Left lung (tissue), 10 donors: ENCODE measurements around the gene RGS7. TPM values are rescaled to one million over a fixed set of nuclear protein-coding genes. Genes with fewer than 3 reads are reported as not detected.
A peak's percentile ranks its signal among the peaks of the same experiment; 100 is the strongest.

Experiments
- ATAC-seq: fragments of 200-7000 bp; cut with Tn5 transposase; one replicate; pipeline ENCODE4 v1.9.1; 2020; ENCODE audit warnings: moderate library complexity
- DNase-seq, 4 donors: peaks; one replicate each; pipeline ENCODE4 v3.0.0-alpha.2; 2013 to 2020
- H3K27ac ChIP-seq, 2 donors: fragments of 200-600 bp; sonication (generic) in 1 of 2; one replicate each; pipeline versions ENCODE4 v1.5.0 to v1.8.0; 2020 to 2021
- H3K27me3 ChIP-seq, 2 donors: fragments of 200-600 bp; sonication (generic) in 1 of 2; one replicate each; pipeline versions ENCODE4 v1.5.0 to v1.8.0; 2020 to 2021
- H3K36me3 ChIP-seq, 2 donors: fragments of 200-600 bp; sonication (generic) in 1 of 2; one replicate each; pipeline versions ENCODE4 v1.5.0 to v1.8.0; 2020 to 2021
- H3K4me1 ChIP-seq, 2 donors: fragments of 200-600 bp; one replicate each; pipeline ENCODE4 v1.8.0; 2021
- H3K4me3 ChIP-seq, 2 donors: fragments of 200-600 bp; sonication (generic) in 1 of 2; one replicate each; pipeline versions ENCODE4 v1.5.0 to v1.8.0; 2020 to 2021; ENCODE audit warnings: mild to moderate bottlenecking in 1 of 2
- H3K9me3 ChIP-seq, 2 donors: fragments of 200-600 bp; sonication (generic) in 1 of 2; one replicate each; pipeline versions ENCODE4 v1.5.0 to v1.8.0; 2020 to 2021
- CTCF ChIP-seq, 2 donors: fragments of 200-600 bp; sonication (generic) in 1 of 2; IDR thresholded peaks; one replicate each; pipeline versions ENCODE4 v1.5.0 to v1.8.0; 2021; ENCODE audit warnings: antibody characterized with exemption in 2 of 2
- intact Hi-C, 2 donors: fragments of 100-400 bp; cut with DNase I; formaldehyde crosslinking; loops; one replicate each; pipeline versions ENCODE4 v1.11.2 to v1.14.2; 2022
- polyA plus RNA-seq, 6 donors: library from polyadenylated mRNA; unstranded; fragments of 120-200 nt; gene quantifications; one replicate each; pipeline ENCODE4 v1.2.1, GENCODE V29; 2013; ENCODE audit not compliant: insufficient read length in 6 of 6
- total RNA-seq, 2 donors: library from RNA; stranded (reverse); fragmentation: NEBNext Ultra II Directional; extraction: Animal tissue kit (Norgen Biotek cat#: 25700); gene quantifications; one replicate each; pipeline ENCODE4 v1.2.1, GENCODE V29; 2021
- donor health status: DM: no; HTN: yes; CAD: no.
- donor health status: DM: no; HTN: no; CAD: no.

Gene RGS7
- total and polyA plus RNA-seq, 8 donors: 0.11 to 0.43 (median 0.30) TPM; not detected in 2

GRCh38 chr1:241274693-241275092, 82.3 kb downstream of the RGS7 start:
- no peak for TF ChIP-seq CTCF (IDR thresholded peaks at IDR 0.05)
- no peak overlapping the region for H3K27ac ChIP-seq
- H3K4me3 ChIP-seq: no peak overlapping the region
- no peaks in the 10 kb centered on the region for H3K36me3 ChIP-seq
- H3K4me1 ChIP-seq: no peaks in the 10 kb centered on the region
- no peak for DNase-seq
- H3K9me3 ChIP-seq: peaks cover 0 to 39% of the 10 kb centered on the region in 2 donors
- no peaks in the 10 kb centered on the region for H3K27me3 ChIP-seq
- ATAC-seq: no peak
- intact Hi-C loops: no loop called here

GRCh38 chr1:241272828-241273227, 84.2 kb downstream of the RGS7 start:
- peaks cover 0 to 39% of the 10 kb centered on the region in 2 donors for H3K9me3 ChIP-seq
- TF ChIP-seq CTCF (IDR thresholded peaks at IDR 0.05): no peak
- no peak for DNase-seq
- H3K27me3 ChIP-seq: no peaks in the 10 kb centered on the region
- H3K36me3 ChIP-seq: no peaks in the 10 kb centered on the region
- no peak for ATAC-seq
- intact Hi-C loops: no loop called here
- H3K4me3 ChIP-seq: no peak overlapping the region
- no peaks in the 10 kb centered on the region for H3K4me1 ChIP-seq
- H3K27ac ChIP-seq: no peak overlapping the region

GRCh38 chr1:241271427-241271826, 85.6 kb downstream of the RGS7 start:
- ATAC-seq (peak; percentile 94), DNase-seq (peak in 1 of 4 donors; percentile 37)
- intact Hi-C loops: no loop called here

GRCh38 chr1:241270016-241270415, 87.0 kb downstream of the RGS7 start:
- no peak overlapping the region for H3K4me3 ChIP-seq
- H3K27ac ChIP-seq: no peak overlapping the region
- H3K36me3 ChIP-seq: no peaks in the 10 kb centered on the region
- no peaks in the 10 kb centered on the region for H3K4me1 ChIP-seq
- intact Hi-C loops: no loop called here
- peaks cover 0 to 37% of the 10 kb centered on the region in 2 donors for H3K9me3 ChIP-seq
- no peak for TF ChIP-seq CTCF (IDR thresholded peaks at IDR 0.05)
- no peak for ATAC-seq
- no peak for DNase-seq
- H3K27me3 ChIP-seq: no peaks in the 10 kb centered on the region

More at GRCh38 chr1:241271427-241271826, 85.6 kb downstream of the RGS7 start:
- Histone ChIP-seq H3K9me3 (peaks cover 0 to 39% of the 10 kb centered on the region in 2 donors), H3K4me3 (no peak overlapping the region), H3K27ac (no peak overlapping the region), H3K27me3 (no peaks in the 10 kb centered on the region), H3K4me1 (no peaks in the 10 kb centered on the region), H3K36me3 (no peaks in the 10 kb centered on the region)
- no peak for TF ChIP-seq CTCF (IDR thresholded peaks at IDR 0.05)

- Histone ChIP-seq H3K4me1 (no peaks in the 10 kb centered on the region), H3K27ac (no peak overlapping the region), H3K4me3 (no peak overlapping the region), H3K9me3 (peaks cover 0 to 32% of the 10 kb centered on the region in 2 donors), H3K27me3 (no peaks in the 10 kb centered on the region), H3K36me3 (no peaks in the 10 kb centered on the region)
- intact Hi-C loops: no loop called here
- ATAC-seq (no peak), DNase-seq (no peak)
- no peak for TF ChIP-seq CTCF (IDR thresholded peaks at IDR 0.05)
Observed at GRCh38 chr1:241269116-241269515, 87.9 kb downstream of the RGS7 start.
